Activated naive CD4-positive, alpha-beta T cell treated with anti-CD3 and anti-CD28 coated beads, Interleukin-2, amount 10 ng/mL, durations not matched to agents 7 days and 5 days (primary cell): ENCODE measurements around the gene ST13.
"Not testable (repeated sequence)": the region's sequence is repeated elsewhere in the genome, so short reads cannot be mapped to it uniquely, and the experiment has no call there.

Experiments used
- CTCF ChIA-PET: fragments of 350-600 bp; sonication (Branson Sonifier 250); formaldehyde crosslinking; loops from one replicate; lab custom pipeline; 2021; ENCODE audit warnings: antibody characterized with exemption; lab: Charles Lee
- DNase-seq: peaks from one replicate; pipeline ENCODE4 v3.0.0-alpha.2; 2020
- H3K27ac Mint-ChIP-seq: one replicate; pipeline ENCODE4 v1.8.0; 2021; ENCODE audit warnings: mild to moderate bottlenecking, moderate library complexity, mixed read lengths
- H3K27me3 Mint-ChIP-seq: one replicate; pipeline ENCODE4 v1.8.0; 2021; ENCODE audit warnings: mild to moderate bottlenecking, mixed read lengths
- H3K36me3 Mint-ChIP-seq: one replicate; pipeline ENCODE4 v1.8.0; 2021; ENCODE audit warnings: mixed read lengths
- H3K4me1 Mint-ChIP-seq: one replicate; pipeline ENCODE4 v1.8.0; 2021; ENCODE audit warnings: mixed read lengths
- H3K4me3 Mint-ChIP-seq: one replicate; pipeline ENCODE4 v1.8.0; 2021; ENCODE audit warnings: mild to moderate bottlenecking, moderate library complexity, mixed read lengths
- H3K9me3 Mint-ChIP-seq: one replicate; pipeline ENCODE4 v1.8.0; 2021; ENCODE audit warnings: mixed read lengths

The ST13 gene

GRCh38 chr22:40862013-40862412, 5.6 kb upstream of the ST13 start, which contains the start of gene DNAJB7:
DNAJB7 (minus strand) TSS chr22:40862113; CDS start chr22:40861994, 119 bp downstream.
- Mint-ChIP-seq H3K4me3 (no peak within 1 kb of the TSS), H3K9me3 (no peaks in the 10 kb centered on the region), H3K36me3 (peaks cover 9% of the 10 kb centered on the region), H3K4me1 (peaks cover 30% of the 10 kb centered on the region), H3K27me3 (no peaks in the 10 kb centered on the region), H3K27ac (no peak within 1 kb of the TSS)
- no peak for DNase-seq
- CTCF ChIA-PET, result no interaction called here

GRCh38 chr22:40857309-40857855, 943 bp upstream of the ST13 start:
- Mint-ChIP-seq H3K27me3 (no peaks in the 10 kb centered on the region), H3K36me3 (peaks cover 13% of the 10 kb centered on the region), H3K9me3 (no peaks in the 10 kb centered on the region), H3K4me3 (peak overlapping the region; percentile 99), H3K4me1 (peaks cover 50% of the 10 kb centered on the region), H3K27ac (peak overlapping the region; percentile 100)
- CTCF ChIA-PET, result interaction anchor here (1.0 to 1.7 kb wide), 3 partner anchors 42 to 210 kb away, joined by 3 to 7 read pairs (median 6); no protein-coding TSS in a partner anchor
- no peak for DNase-seq

GRCh38 chr22:40855979-40856512, 393 bp downstream of the ST13 start:
- Mint-ChIP-seq H3K36me3 (peaks cover 12% of the 10 kb centered on the region), H3K4me3 (peak overlapping the region; percentile 99), H3K27me3 (no peaks in the 10 kb centered on the region), H3K27ac (peak overlapping the region; percentile 100), H3K9me3 (no peaks in the 10 kb centered on the region), H3K4me1 (peaks cover 60% of the 10 kb centered on the region)
- DNase-seq, result no peak
- CTCF ChIA-PET, result interaction anchor here (0.6 kb wide), 1 partner anchor 209 kb away, joined by 3 read pairs; no protein-coding TSS in a partner anchor

GRCh38 chr22:40855071-40855978, 1.1 kb downstream of the ST13 start:
- no peak for DNase-seq
- peak overlapping the region; percentile 99 for H3K4me3 Mint-ChIP-seq
- H3K9me3 Mint-ChIP-seq, result no peaks in the 10 kb centered on the region
- H3K4me1 Mint-ChIP-seq, result peaks cover 60% of the 10 kb centered on the region
- no peaks in the 10 kb centered on the region for H3K27me3 Mint-ChIP-seq
- CTCF ChIA-PET, result interaction anchor here (0.6 to 1.1 kb wide), 4 partner anchors 44 to 418 kb away, joined by 3 read pairs; no protein-coding TSS in a partner anchor
- peaks cover 7% of the 10 kb centered on the region for H3K36me3 Mint-ChIP-seq
- H3K27ac Mint-ChIP-seq, result peak overlapping the region; percentile 100

- no peak for DNase-seq
- Mint-ChIP-seq H3K4me1 (peaks cover 55% of the 10 kb centered on the region), H3K9me3 (no peaks in the 10 kb centered on the region), H3K27me3 (no peaks in the 10 kb centered on the region), H3K27ac (no peak overlapping the region), H3K36me3 (peaks cover 8% of the 10 kb centered on the region), H3K4me3 (peak overlapping the region; percentile 42)
- CTCF ChIA-PET, result interaction anchor here (1.1 kb wide), 1 partner anchor 45 kb away, joined by 3 read pairs; no protein-coding TSS in a partner anchor
Observed at GRCh38 chr22:40853961-40854360, 2.5 kb downstream of the ST13 start.

- CTCF ChIA-PET, result interaction anchor here (1.3 kb wide), 1 partner anchor 69 kb away, joined by 3 read pairs; no protein-coding TSS in a partner anchor
Observed at GRCh38 chr22:40853333-40853732, 3.1 kb downstream of the ST13 start.

GRCh38 chr22:40845816-40846215, 10.6 kb downstream of the ST13 start:
- DNase-seq, H3K27ac Mint-ChIP-seq, CTCF ChIA-PET, H3K27me3 Mint-ChIP-seq, H3K4me3 Mint-ChIP-seq, H3K4me1 Mint-ChIP-seq, H3K9me3 Mint-ChIP-seq: not testable (repeated sequence)
- H3K36me3 Mint-ChIP-seq, result peaks cover 36% of the 10 kb centered on the region

More at GRCh38 chr22:40853333-40853732, 3.1 kb downstream of the ST13 start:
- Mint-ChIP-seq H3K9me3 (no peaks in the 10 kb centered on the region), H3K27me3 (no peaks in the 10 kb centered on the region), H3K27ac (no peak overlapping the region), H3K4me3 (no peak overlapping the region), H3K4me1 (peaks cover 51% of the 10 kb centered on the region), H3K36me3 (peaks cover 9% of the 10 kb centered on the region)
- no peak for DNase-seq

- no peak overlapping the region for H3K27ac Mint-ChIP-seq
- no peak for DNase-seq
- H3K9me3 Mint-ChIP-seq, result no peaks in the 10 kb centered on the region
- peaks cover 45% of the 10 kb centered on the region for H3K36me3 Mint-ChIP-seq
- H3K4me1 Mint-ChIP-seq, result peaks cover 2% of the 10 kb centered on the region
- CTCF ChIA-PET, result no interaction called here
- H3K4me3 Mint-ChIP-seq, result no peak overlapping the region
- no peaks in the 10 kb centered on the region for H3K27me3 Mint-ChIP-seq
Observed at GRCh38 chr22:40844951-40845350, 11.5 kb downstream of the ST13 start.

- Mint-ChIP-seq H3K36me3 (peaks cover 51% of the 10 kb centered on the region), H3K27me3 (no peaks in the 10 kb centered on the region), H3K9me3 (no peaks in the 10 kb centered on the region), H3K27ac (no peak overlapping the region), H3K4me1 (peaks cover 13% of the 10 kb centered on the region), H3K4me3 (no peak overlapping the region)
- CTCF ChIA-PET, result no interaction called here
- no peak for DNase-seq
Observed at GRCh38 chr22:40838486-40838885, 18.0 kb downstream of the ST13 start.

- CTCF ChIA-PET, result interaction anchor here (1.1 kb wide), 1 partner anchor 151 kb away, joined by 3 read pairs; no protein-coding TSS in a partner anchor
- H3K4me1 Mint-ChIP-seq, result peaks cover 13% of the 10 kb centered on the region
- H3K4me3 Mint-ChIP-seq, result no peak overlapping the region
- DNase-seq, result no peak
- H3K27me3 Mint-ChIP-seq, result no peaks in the 10 kb centered on the region
- H3K9me3 Mint-ChIP-seq, result no peaks in the 10 kb centered on the region
- no peak overlapping the region for H3K27ac Mint-ChIP-seq
- peaks cover 43% of the 10 kb centered on the region for H3K36me3 Mint-ChIP-seq
Observed at GRCh38 chr22:40834619-40835018, 21.8 kb downstream of the ST13 start.

- DNase-seq, result no peak
- Mint-ChIP-seq H3K4me3 (no peak overlapping the region), H3K36me3 (peaks cover 29% of the 10 kb centered on the region), H3K27me3 (no peaks in the 10 kb centered on the region), H3K9me3 (no peaks in the 10 kb centered on the region), H3K27ac (no peak overlapping the region), H3K4me1 (no peaks in the 10 kb centered on the region)
- CTCF ChIA-PET, result no interaction called here
Observed at GRCh38 chr22:40829131-40829530, 27.3 kb downstream of the ST13 start.

GRCh38 chr22:40826984-40827741, 29.3 kb downstream of the ST13 start:
- CTCF ChIA-PET, result no interaction called here
- no peaks in the 10 kb centered on the region for H3K9me3 Mint-ChIP-seq
- H3K36me3 Mint-ChIP-seq, result peaks cover 25% of the 10 kb centered on the region

GRCh38 chr22:40826292-40826691, 30.1 kb downstream of the ST13 start:
- H3K27me3 Mint-ChIP-seq, H3K27ac Mint-ChIP-seq, H3K9me3 Mint-ChIP-seq, H3K4me1 Mint-ChIP-seq, CTCF ChIA-PET, DNase-seq, H3K4me3 Mint-ChIP-seq: not testable (repeated sequence)
- peaks cover 23% of the 10 kb centered on the region for H3K36me3 Mint-ChIP-seq

More at GRCh38 chr22:40826984-40827741, 29.3 kb downstream of the ST13 start:
- DNase-seq, result no peak
- Mint-ChIP-seq H3K27ac (no peak overlapping the region), H3K4me3 (no peak overlapping the region), H3K4me1 (no peaks in the 10 kb centered on the region), H3K27me3 (no peaks in the 10 kb centered on the region)
